Measurements from ENCODE around the gene APOBEC2. TPM values are rescaled to one million over a fixed set of nuclear protein-coding genes. Genes with fewer than 3 reads are reported as not detected.

The APOBEC2 gene
- total and polyA plus RNA-seq, 2 of the 13 experiments (the other 11 are each of a cell fraction or from before 2014, with no cell fraction given) = 0.09 TPM; not detected in 1

GRCh38 chr6:41071923-41072835 lies 19.2 kb downstream of the APOBEC2 start, which contains the start of gene OARD1 (continued):
- TF ChIP-seq HNRNPK (IDR thresholded peaks at IDR 0.05; ENCODE audit: low read depth, low read length, poor library complexity, severe bottlenecking) = no peak
- TF ChIP-seq, protein P1, sequence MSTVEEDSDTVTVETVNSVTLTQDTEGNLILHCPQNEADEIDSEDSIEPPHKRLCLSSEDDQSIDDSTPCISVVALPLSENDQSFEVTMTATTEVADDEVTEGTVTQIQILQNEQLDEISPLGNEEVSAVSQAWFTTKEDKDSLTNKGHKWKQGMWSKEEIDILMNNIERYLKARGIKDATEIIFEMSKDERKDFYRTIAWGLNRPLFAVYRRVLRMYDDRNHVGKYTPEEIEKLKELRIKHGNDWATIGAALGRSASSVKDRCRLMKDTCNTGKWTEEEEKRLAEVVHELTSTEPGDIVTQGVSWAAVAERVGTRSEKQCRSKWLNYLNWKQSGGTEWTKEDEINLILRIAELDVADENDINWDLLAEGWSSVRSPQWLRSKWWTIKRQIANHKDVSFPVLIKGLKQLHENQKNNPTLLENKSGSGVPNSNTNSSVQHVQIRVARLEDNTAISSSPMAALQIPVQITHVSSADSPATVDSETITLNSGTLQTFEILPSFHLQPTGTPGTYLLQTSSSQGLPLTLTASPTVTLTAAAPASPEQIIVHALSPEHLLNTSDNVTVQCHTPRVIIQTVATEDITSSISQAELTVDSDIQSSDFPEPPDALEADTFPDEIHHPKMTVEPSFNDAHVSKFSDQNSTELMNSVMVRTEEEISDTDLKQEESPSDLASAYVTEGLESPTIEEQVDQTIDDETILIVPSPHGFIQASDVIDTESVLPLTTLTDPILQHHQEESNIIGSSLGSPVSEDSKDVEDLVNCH (CRISPR knock-in tag; IDR thresholded peaks at IDR 0.05) = no peak
- TF ChIP-seq ZNF547 (CRISPR knock-in tag; IDR thresholded peaks at IDR 0.05) = peak; percentile 72; the same call in 1 of the 2 replicates
- peak; percentile 61; the same call in 1 of the 2 replicates for TF ChIP-seq ZBTB37 (CRISPR knock-in tag; IDR thresholded peaks at IDR 0.05)
- no peak for TF ChIP-seq RARG (CRISPR knock-in tag; IDR thresholded peaks at IDR 0.05; ENCODE audit: low read depth)
- TF ChIP-seq TFDP1 (CRISPR knock-in tag; IDR thresholded peaks at IDR 0.05; ENCODE audit: borderline replicate concordance) = peak; percentile 97
- no peak for TF ChIP-seq HNF4G (IDR thresholded peaks at IDR 0.05; ENCODE audit: borderline replicate concordance, low read depth, low read length)
- TF ChIP-seq HNF4G (CRISPR knock-in tag; IDR thresholded peaks at IDR 0.05; ENCODE audit: borderline replicate concordance, low read depth) = peak; percentile 79; the same call in 1 of the 2 replicates
- TF ChIP-seq HOXA9 (CRISPR knock-in tag; IDR thresholded peaks at IDR 0.05; ENCODE audit: borderline replicate concordance) = no peak
- no peak; the same call in none of the 2 replicates for TF ChIP-seq HDAC1 (CRISPR knock-in tag; IDR thresholded peaks at IDR 0.05)
- TF ChIP-seq PAX8 (CRISPR knock-in tag; IDR thresholded peaks at IDR 0.05; ENCODE audit: borderline replicate concordance) = peak; percentile 29; the same call in 1 of the 2 replicates
- peak; percentile 60 for TF ChIP-seq TAF15 (IDR thresholded peaks at IDR 0.05; ENCODE audit: low read depth, low read length, poor library complexity, severe bottlenecking)
- TF ChIP-seq POGZ (CRISPR knock-in tag; IDR thresholded peaks at IDR 0.05) = peak; percentile 87; the same call in 1 of the 2 replicates
- no peak for TF ChIP-seq PRPF4 (IDR thresholded peaks at IDR 0.05; ENCODE audit: low read depth, low read length, poor library complexity, severe bottlenecking)
- 0 out of 2 replicates have a peak, but pooled peaks have one; percentile 57 for TF ChIP-seq MEIS1 (CRISPR knock-in tag; IDR thresholded peaks at IDR 0.05; ENCODE audit: borderline replicate concordance)
- TF ChIP-seq, protein P2, sequence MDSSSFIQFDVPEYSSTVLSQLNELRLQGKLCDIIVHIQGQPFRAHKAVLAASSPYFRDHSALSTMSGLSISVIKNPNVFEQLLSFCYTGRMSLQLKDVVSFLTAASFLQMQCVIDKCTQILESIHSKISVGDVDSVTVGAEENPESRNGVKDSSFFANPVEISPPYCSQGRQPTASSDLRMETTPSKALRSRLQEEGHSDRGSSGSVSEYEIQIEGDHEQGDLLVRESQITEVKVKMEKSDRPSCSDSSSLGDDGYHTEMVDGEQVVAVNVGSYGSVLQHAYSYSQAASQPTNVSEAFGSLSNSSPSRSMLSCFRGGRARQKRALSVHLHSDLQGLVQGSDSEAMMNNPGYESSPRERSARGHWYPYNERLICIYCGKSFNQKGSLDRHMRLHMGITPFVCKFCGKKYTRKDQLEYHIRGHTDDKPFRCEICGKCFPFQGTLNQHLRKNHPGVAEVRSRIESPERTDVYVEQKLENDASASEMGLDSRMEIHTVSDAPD (CRISPR knock-in tag; IDR thresholded peaks at IDR 0.05) = no peak
- TF ChIP-seq ZNF674 (CRISPR knock-in tag; IDR thresholded peaks at IDR 0.05; ENCODE audit: low read depth) = 0 out of 2 replicates have a peak, but pooled peaks have one; percentile 40
- no peak for TF ChIP-seq TOPORS (CRISPR knock-in tag; IDR thresholded peaks at IDR 0.05)
